K562 (cell line): ENCODE data around the gene SLC44A2. TPM values are rescaled to one million over a fixed set of nuclear protein-coding genes. Genes with fewer than 3 reads are reported as not detected.

Source experiments
- ATAC-seq: fragments of 200-7000 bp; cut with Tn5 transposase; 3 replicates; pipeline ENCODE4 v1.9.1; 2020; ENCODE audit warnings: moderate library complexity
- BruUV-seq: library from RNA; stranded (reverse); fragments of 400-500 nt; replicated peaks from 2 replicates; lab custom pipeline; 2021; lab: Mats Ljungman, UMichigan
- CTCF ChIA-PET: fragments of 300-600 bp; formaldehyde crosslinking; extraction: SDS; loops from one replicate; lab custom pipeline; 2021; ENCODE audit warnings: low intra/inter-chr PET ratio; lab: Yijun Ruan, JAX
- POLR2A ChIA-PET: fragments of 300-600, 350-650 bp; sonication (Branson Sonifier 250); formaldehyde crosslinking; extraction: SDS; loops from one replicate; lab custom pipeline; 2021; ENCODE audit warnings: antibody characterized with exemption, inconsistent platforms; lab: Yijun Ruan, JAX
- DNase-seq, 4 experiments: peaks; one replicate each; pipeline versions ENCODE4 v3.0.0 to v3.0.0-alpha.2; 2011 to 2018; ENCODE audit warnings: low spot score in 3 of 4, mixed read lengths in 3 of 4; ENCODE audit errors: extremely low read depth in 1 of 4
- FAIRE-seq: peaks from 2 replicates; lab custom pipeline; 2011; peaks lifted over from hg19 to GRCh38; lab: Jason Lieb, UNC
- H2AFZ ChIP-seq: 2 replicates; pipeline ENCODE4 v1.6.0; 2011; ENCODE audit warnings: low read depth, low read length, control low read depth, inconsistent platforms
- H3K27ac ChIP-seq: fragments of 200-600 bp; 3 replicates; pipeline ENCODE4 v1.8.0; 2011; ENCODE audit warnings: low read depth, mild to moderate bottlenecking, control low read depth, inconsistent platforms, low read length, moderate library complexity, mixed read lengths; ENCODE audit errors: extremely low read depth
- H3K27me3 ChIP-seq, 2 experiments: fragments of 300-600 bp in 1 of 2; 2 replicates in 1 of 2; 3 replicates in 1 of 2; pipeline versions ENCODE4 v1.6.0 to v1.8.0; 2011; ENCODE audit warnings: inconsistent platforms in 2 of 2, low read length in 2 of 2, mild to moderate bottlenecking in 1 of 2, mixed read lengths in 1 of 2, moderate library complexity in 1 of 2; ENCODE audit not compliant: control insufficient read depth in 2 of 2, insufficient read depth in 2 of 2
- H3K36me3 ChIP-seq: fragments of 300-600 bp; 3 replicates; pipeline ENCODE4 v1.8.0; 2011; ENCODE audit warnings: mild to moderate bottlenecking, low read length, inconsistent platforms; ENCODE audit not compliant: control insufficient read depth, insufficient read depth
- H3K4me1 ChIP-seq, 2 experiments: fragments of 200-600 bp in 1 of 2; replicated peaks in 1 of 2; 2 replicates in 1 of 2; 3 replicates in 1 of 2; pipeline versions ENCODE4 v1.5.1 to v1.8.0; 2011; ENCODE audit warnings: inconsistent platforms in 2 of 2, low read length in 2 of 2, mild to moderate bottlenecking in 1 of 2, mixed read lengths in 1 of 2, moderate library complexity in 1 of 2; ENCODE audit not compliant: control insufficient read depth in 2 of 2, insufficient read depth in 2 of 2
- H3K4me2 ChIP-seq: 2 replicates; pipeline ENCODE4 v1.6.1; 2011; ENCODE audit warnings: low read length, control low read depth, inconsistent platforms, mixed read lengths; ENCODE audit not compliant: insufficient read depth
- H3K4me3 ChIP-seq: fragments of 200-600 bp; sonication (generic), shearing (Covaris generic); 2 replicates; pipeline ENCODE4 v1.5.1; 2016; ENCODE audit warnings: control low read depth, inconsistent platforms
- H3K79me2 ChIP-seq: fragments of 200-600 bp; 3 replicates; pipeline ENCODE4 v1.8.0; 2011; ENCODE audit warnings: low read length, inconsistent platforms; ENCODE audit not compliant: control insufficient read depth, insufficient read depth
- H3K9ac ChIP-seq, 2 experiments: 2 replicates each; pipeline versions ENCODE4 v1.6.0 to v1.6.1; 2011; ENCODE audit warnings: low read depth in 2 of 2, low read length in 2 of 2, control low read depth in 1 of 2, inconsistent platforms in 1 of 2, mild to moderate bottlenecking in 1 of 2, mixed read lengths in 1 of 2; ENCODE audit not compliant: insufficient read depth in 1 of 2
- H3K9me1 ChIP-seq: one replicate; pipeline ENCODE4 v1.6.0; 2011; ENCODE audit warnings: inconsistent platforms, mild to moderate bottlenecking, low read length, moderate library complexity; ENCODE audit not compliant: control insufficient read depth, insufficient read depth
- H3K9me3 ChIP-seq: replicated peaks from 2 replicates; pipeline ENCODE4 v1.5.1; 2011; ENCODE audit warnings: low read depth, low read length, inconsistent platforms; ENCODE audit not compliant: control insufficient read depth, insufficient read depth
- H4K20me1 ChIP-seq: replicated peaks from 2 replicates; pipeline ENCODE4 v1.6.1; 2011; ENCODE audit warnings: low read length, inconsistent platforms, mixed read lengths; ENCODE audit not compliant: control insufficient read depth, insufficient read depth
- CEBPG ChIP-seq, 3 experiments: fragments of 200-800 bp in 1 of 3; sonication (Bioruptor generic) in 1 of 3; sonication (generic) in 1 of 3; formaldehyde crosslinking in 1 of 3; IDR thresholded peaks in 2 of 3; conservative IDR thresholded peaks in 1 of 3; 2 replicates each; pipeline versions ENCODE4 v1.6.1 to v1.8.0; 2016 to 2022; ENCODE audit warnings: missing compliant biosample characterization in 2 of 3, missing genetic modification characterization in 2 of 3, mild to moderate bottlenecking in 1 of 3, missing genetic modification reagents in 1 of 3
- FOS ChIP-seq: IDR thresholded peaks from 3 replicates; pipeline ENCODE4 v1.6.1; 2011; ENCODE audit not compliant: insufficient read length; ENCODE audit errors: extremely low read depth
- SRSF3 ChIP-seq: fragments of 200-400 bp; formaldehyde crosslinking; IDR thresholded peaks from 2 replicates; pipeline ENCODE4 v1.6.1; 2016; ENCODE audit warnings: mild to moderate bottlenecking, low read length, moderate library complexity; ENCODE audit not compliant: insufficient read depth
- ZBTB8A ChIP-seq: fragments of 450-650 bp; IDR thresholded peaks from 2 replicates; pipeline ENCODE4 v1.6.1; 2018; ENCODE audit warnings: mild to moderate bottlenecking, moderate library complexity; ENCODE audit not compliant: partially characterized antibody
- ZKSCAN3 ChIP-seq: fragments of 250-450 bp; sonication (Bioruptor Pico); IDR thresholded peaks from 2 replicates; pipeline ENCODE4 v1.4.0; 2020
- ZNF274 ChIP-seq: IDR thresholded peaks from 2 replicates; pipeline ENCODE4 v1.6.1; 2011; ENCODE audit warnings: low read depth, mild to moderate bottlenecking, low read length, moderate library complexity, borderline replicate concordance
- WGBS: fragments of 100-300 bp; shearing (Covaris generic); methylation state at CpG from one replicate; pipeline ENCODE4 v1.1.6; 2016; ENCODE audit warnings: low coverage, mixed read lengths; ENCODE audit not compliant: insufficient coverage; ENCODE audit errors: missing lambda C conversion rate; 5-methylcytosine and 5-hydroxymethylcytosine counted together
- in situ Hi-C: fragments of 300-500 bp; cut with MboI; formaldehyde crosslinking; loops from 4 replicates; pipeline ENCODE4 v1.15.0; 2018; ENCODE audit warnings: inconsistent platforms, mixed read lengths
- intact Hi-C: fragments of 100-400 bp; cut with micrococcal nuclease; formaldehyde crosslinking; loops from 2 replicates; pipeline ENCODE4 v1.14.2; 2022
- polyA plus RNA-seq, 8 experiments: library from polyadenylated mRNA; depleted of rRNA in 4 of 8; stranded (reverse) in 5 of 8; unstranded in 3 of 8; fragments of >200 nt; fragmentation: Nextera tagmentation in 2 of 8; fragmentation: Illumina TruSeq in 1 of 8; extraction: Ambion mirVana in 2 of 8; extraction: Trizol in 1 of 8; gene quantifications; 2 replicates each; pipeline versions ENCODE4 v1.2.1 to v1.2.3, GENCODE V29; 2011 to 2014; ENCODE audit warnings: inconsistent platforms in 1 of 8, missing spikeins in 1 of 8
- total RNA-seq, 7 experiments: library from RNA; depleted of rRNA in 6 of 7; stranded (reverse); fragments of >200 nt in 6 of 7; fragmentation: Illumina TruSeq in 2 of 7; extraction: Trizol in 2 of 7; gene quantifications; 2 replicates each; pipeline versions ENCODE4 v1.2.1 to v1.2.3, GENCODE V29; 2011 to 2021; ENCODE audit warnings: low replicate concordance in 1 of 7
- TF ChIP-seq, protein P1 (sequence below): fragments of 450-650 bp; conservative IDR thresholded peaks from 2 replicates; pipeline ENCODE4 v1.6.1; 2016; ENCODE audit warnings: missing genetic modification characterization, low read depth, mild to moderate bottlenecking, control low read depth, missing compliant biosample characterization
- TF ChIP-seq, protein P2 (sequence below): fragments of 250-450 bp; sonication (Bioruptor Pico); IDR thresholded peaks from 2 replicates; pipeline ENCODE4 v1.8.0; 2021; ENCODE audit warnings: moderate library complexity, mild to moderate bottlenecking, inconsistent platforms

Gene SLC44A2
- total and polyA plus RNA-seq, 9 of the 15 experiments (the other 6 are each of a cell fraction or from before 2014, with no cell fraction given): 1.1 to 34.2 (median 8.1) TPM

DNA sequence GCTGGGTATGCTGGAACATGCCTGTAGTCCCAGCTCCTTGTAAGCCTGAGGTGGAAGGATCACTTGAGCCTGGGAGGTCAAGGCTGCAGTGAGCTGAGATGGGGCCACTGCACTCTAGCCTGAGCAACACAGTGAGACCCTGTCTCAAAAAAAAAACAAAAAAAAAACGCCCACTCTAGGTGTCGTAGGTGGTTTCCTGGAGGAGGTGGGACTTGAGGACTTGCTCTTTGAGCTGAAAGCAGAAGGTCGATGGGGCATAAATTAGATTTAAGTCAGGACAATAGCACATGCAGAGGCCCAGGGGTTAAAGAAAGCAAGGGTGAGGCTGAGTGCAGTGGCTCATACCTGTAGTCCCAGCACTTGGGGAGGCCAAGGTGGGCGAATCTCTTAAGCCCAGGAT is 15.9 kb downstream of the SLC44A2 start:
- H3K9me1 ChIP-seq: peaks cover 9% of the 10 kb centered on the region
- intact Hi-C loops: no loop called here
- no peak overlapping the region for H2AFZ ChIP-seq
- no peak overlapping the region for H3K4me3 ChIP-seq
- CTCF ChIA-PET: interaction anchor here (0.5 kb wide), 1 partner anchor 63 kb away, joined by 4 read pairs; no protein-coding TSS in a partner anchor
- no peaks in the 10 kb centered on the region for H4K20me1 ChIP-seq
- 47% methylated on average over 4 of the region's 4 CpGs for WGBS
- H3K4me1 ChIP-seq: peaks cover 3 to 19% of the 10 kb centered on the region in 2 experiments; a peak in 3 of 5 replicates
- no peak for FAIRE-seq
- no peak for TF ChIP-seq ZNF274
- TF ChIP-seq, all 486 proteins: peak for 0
- Histone ChIP-seq H3K27ac (no peak overlapping the region), H3K27me3 (no peaks in the 10 kb centered on the region), H3K9me3 (no peaks in the 10 kb centered on the region), H3K9ac (no peak overlapping the region), H3K4me2 (no peak overlapping the region), H3K79me2 (no peaks in the 10 kb centered on the region), H3K36me3 (peaks cover 16% of the 10 kb centered on the region; the same call in 1 of the 3 replicates)
- in situ Hi-C loops: loop anchor here (5.0 kb wide), 1 partner anchor 59 kb away; no protein-coding TSS in a partner anchor
- BruUV-seq: no TSS peak
- ATAC-seq: no peak
- DNase-seq: no peak
- POLR2A ChIA-PET: interaction anchor here (1.1 to 1.5 kb wide), 2 partner anchors 10 to 12 kb away, joined by 4 to 11 read pairs; no protein-coding TSS in a partner anchor

DNA sequence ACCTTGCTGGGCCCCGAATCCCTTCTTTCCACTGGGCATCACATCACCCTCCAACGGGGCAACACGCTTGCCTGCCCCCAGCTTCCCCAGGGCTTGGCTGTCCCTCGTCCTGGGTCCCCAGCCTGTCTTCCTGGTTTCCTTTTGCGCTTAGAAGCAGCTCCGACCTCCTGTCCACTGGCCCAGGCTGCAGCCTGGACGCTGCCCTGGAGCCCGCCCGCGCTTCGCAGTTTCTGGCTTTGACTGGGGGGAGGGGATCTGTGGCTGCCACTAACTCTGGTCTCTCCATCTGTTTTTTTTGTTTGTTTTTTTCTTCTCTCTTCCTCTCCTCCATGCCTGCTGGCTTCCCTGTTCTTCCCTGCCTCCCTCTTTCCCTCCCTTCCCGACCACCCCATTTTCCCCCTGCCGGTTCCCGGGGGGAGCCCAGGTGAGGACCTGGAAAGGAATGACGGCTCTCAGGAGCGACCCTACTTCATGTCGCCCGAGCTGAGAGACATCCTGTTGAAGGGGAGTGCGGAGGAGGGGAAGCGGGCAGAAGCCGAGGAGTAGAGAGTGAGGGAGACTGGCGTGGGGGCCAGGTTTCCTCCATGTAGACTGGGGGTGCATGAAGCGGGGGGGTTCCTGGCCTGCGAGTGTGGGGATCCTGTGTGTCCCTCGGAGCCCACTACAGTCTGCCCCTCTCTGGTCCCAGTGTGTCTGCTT is 17.3 kb downstream of the SLC44A2 start:
- POLR2A ChIA-PET: interaction anchor here (0.6 to 1.4 kb wide), 2 partner anchors 8 to 606 kb away, joined by 3 to 5 read pairs; no protein-coding TSS in a partner anchor
- H3K36me3 ChIP-seq: peaks cover 7% of the 10 kb centered on the region; the same call in 1 of the 3 replicates
- H3K4me1 ChIP-seq: peaks cover 8 to 14% of the 10 kb centered on the region in 2 experiments; a peak in 3 of 5 replicates
- intact Hi-C loops (no loop called here), in situ Hi-C loops (loop anchor here (5.0 kb wide), 1 partner anchor 60 kb away; no protein-coding TSS in a partner anchor)
- CTCF ChIA-PET: interaction anchor here (0.7 to 4.4 kb wide), 3 partner anchors 59 to 64 kb away, joined by 3 to 84 read pairs (median 12); no protein-coding TSS in a partner anchor
- TF ChIP-seq FOS (no peak), CEBPG (CRISPR knock-in tag; IDR thresholded peaks at IDR 0.05) (no peak), CEBPG (tag; conservative IDR thresholded peaks at IDR 0.05 in 1 of 2, IDR thresholded peaks at IDR 0.05 in 1 of 2) (no peak), ZBTB8A (no peak), ZKSCAN3 (CRISPR knock-in tag) (no peak), SRSF3 (no peak)
- TF ChIP-seq, protein P1, sequence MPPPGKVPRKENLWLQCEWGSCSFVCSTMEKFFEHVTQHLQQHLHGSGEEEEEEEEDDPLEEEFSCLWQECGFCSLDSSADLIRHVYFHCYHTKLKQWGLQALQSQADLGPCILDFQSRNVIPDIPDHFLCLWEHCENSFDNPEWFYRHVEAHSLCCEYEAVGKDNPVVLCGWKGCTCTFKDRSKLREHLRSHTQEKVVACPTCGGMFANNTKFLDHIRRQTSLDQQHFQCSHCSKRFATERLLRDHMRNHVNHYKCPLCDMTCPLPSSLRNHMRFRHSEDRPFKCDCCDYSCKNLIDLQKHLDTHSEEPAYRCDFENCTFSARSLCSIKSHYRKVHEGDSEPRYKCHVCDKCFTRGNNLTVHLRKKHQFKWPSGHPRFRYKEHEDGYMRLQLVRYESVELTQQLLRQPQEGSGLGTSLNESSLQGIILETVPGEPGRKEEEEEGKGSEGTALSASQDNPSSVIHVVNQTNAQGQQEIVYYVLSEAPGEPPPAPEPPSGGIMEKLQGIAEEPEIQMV: no peak
- TF ChIP-seq, protein P2, sequence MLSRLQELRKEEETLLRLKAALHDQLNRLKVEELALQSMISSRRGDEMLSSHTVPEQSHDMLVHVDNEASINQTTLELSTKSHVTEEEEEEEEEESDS: no peak
- peaks cover 5% of the 10 kb centered on the region for H3K9me1 ChIP-seq
- H3K27me3 ChIP-seq: no peaks in the 10 kb centered on the region
- no peaks in the 10 kb centered on the region for H4K20me1 ChIP-seq
- H3K4me2 ChIP-seq: no peak overlapping the region
- H3K9me3 ChIP-seq: no peaks in the 10 kb centered on the region
- no peak for FAIRE-seq
- DNase-seq: peak in 1 of 4 experiments; percentile 8
- 64% methylated on average over 15 of the region's 25 CpGs for WGBS
- H3K9ac ChIP-seq: peak overlapping the region in 1 of 2 experiments; percentile 75; a peak in 2 of 4 replicates
- BruUV-seq: no TSS peak
- no peak overlapping the region for H3K4me3 ChIP-seq
- no peak overlapping the region for H3K27ac ChIP-seq
- ATAC-seq: no peak
- H2AFZ ChIP-seq: no peak overlapping the region
- H3K79me2 ChIP-seq: no peaks in the 10 kb centered on the region
